GM06990 (cell line): ENCODE measurements around the gene ACVR1.

ENCODE experiments used
- DNase-seq: peaks from one replicate; pipeline ENCODE4 v3.0.0-alpha.2; 2011; ENCODE audit not compliant: insufficient read length; ENCODE audit errors: extremely low read depth
- H3K27me3 ChIP-seq: replicated peaks from 2 replicates; pipeline ENCODE4 v1.6.0; 2011; ENCODE audit warnings: low read length; ENCODE audit not compliant: control insufficient read depth, insufficient read depth
- H3K36me3 ChIP-seq: 2 replicates; pipeline ENCODE4 v1.5.1; 2011; ENCODE audit warnings: low read length; ENCODE audit not compliant: control insufficient read depth, insufficient read depth
- H3K4me3 ChIP-seq: replicated peaks from 2 replicates; pipeline ENCODE4 v1.5.1; 2011; ENCODE audit warnings: low read depth, mild to moderate bottlenecking, control low read depth, low read length
- TF ChIP-seq, protein P1 (sequence below): IDR thresholded peaks from 2 replicates; pipeline ENCODE4 v1.5.1; 2011; ENCODE audit warnings: low read length, control low read depth, mild to moderate bottlenecking, inconsistent platforms; ENCODE audit not compliant: insufficient read depth, poor library complexity, severe bottlenecking

The ACVR1 gene

DNA sequence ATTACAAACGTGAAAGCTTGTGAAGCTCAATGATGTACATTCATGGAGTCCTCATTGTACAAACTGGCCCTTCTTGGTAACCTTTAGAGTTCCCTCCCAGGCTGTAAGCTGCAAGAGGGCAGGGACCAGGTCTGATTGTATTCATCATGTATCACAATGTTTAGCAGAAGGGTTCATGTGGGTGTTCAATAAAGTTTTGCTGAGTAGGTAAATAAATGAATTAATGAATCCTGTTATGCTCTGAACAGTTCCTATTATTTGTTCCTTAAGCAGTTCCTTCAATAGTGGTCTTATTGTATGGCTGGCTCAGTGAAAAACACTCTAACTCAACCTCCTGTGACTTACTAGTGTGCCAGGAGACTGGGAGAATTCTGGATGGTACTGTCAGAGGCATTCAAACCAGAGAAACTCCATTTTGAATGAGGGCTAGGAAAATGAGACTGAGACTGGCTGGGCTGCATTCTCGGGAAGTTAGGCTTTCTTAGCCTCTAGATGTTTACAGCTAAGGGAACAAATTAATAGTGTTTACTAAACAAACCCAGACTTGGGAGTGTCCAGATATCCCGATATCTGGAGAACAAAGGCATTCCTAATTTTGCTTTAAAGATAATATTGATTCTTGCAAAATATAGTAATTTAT, 1.8 kb upstream of the ACVR1 start:
- no peak for DNase-seq
- H3K27me3 ChIP-seq: no peaks in the 10 kb centered on the region
- no peak overlapping the region for H3K4me3 ChIP-seq
- H3K36me3 ChIP-seq: no peaks in the 10 kb centered on the region
- TF ChIP-seq, protein P1, sequence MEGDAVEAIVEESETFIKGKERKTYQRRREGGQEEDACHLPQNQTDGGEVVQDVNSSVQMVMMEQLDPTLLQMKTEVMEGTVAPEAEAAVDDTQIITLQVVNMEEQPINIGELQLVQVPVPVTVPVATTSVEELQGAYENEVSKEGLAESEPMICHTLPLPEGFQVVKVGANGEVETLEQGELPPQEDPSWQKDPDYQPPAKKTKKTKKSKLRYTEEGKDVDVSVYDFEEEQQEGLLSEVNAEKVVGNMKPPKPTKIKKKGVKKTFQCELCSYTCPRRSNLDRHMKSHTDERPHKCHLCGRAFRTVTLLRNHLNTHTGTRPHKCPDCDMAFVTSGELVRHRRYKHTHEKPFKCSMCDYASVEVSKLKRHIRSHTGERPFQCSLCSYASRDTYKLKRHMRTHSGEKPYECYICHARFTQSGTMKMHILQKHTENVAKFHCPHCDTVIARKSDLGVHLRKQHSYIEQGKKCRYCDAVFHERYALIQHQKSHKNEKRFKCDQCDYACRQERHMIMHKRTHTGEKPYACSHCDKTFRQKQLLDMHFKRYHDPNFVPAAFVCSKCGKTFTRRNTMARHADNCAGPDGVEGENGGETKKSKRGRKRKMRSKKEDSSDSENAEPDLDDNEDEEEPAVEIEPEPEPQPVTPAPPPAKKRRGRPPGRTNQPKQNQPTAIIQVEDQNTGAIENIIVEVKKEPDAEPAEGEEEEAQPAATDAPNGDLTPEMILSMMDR: no peak

DNA sequence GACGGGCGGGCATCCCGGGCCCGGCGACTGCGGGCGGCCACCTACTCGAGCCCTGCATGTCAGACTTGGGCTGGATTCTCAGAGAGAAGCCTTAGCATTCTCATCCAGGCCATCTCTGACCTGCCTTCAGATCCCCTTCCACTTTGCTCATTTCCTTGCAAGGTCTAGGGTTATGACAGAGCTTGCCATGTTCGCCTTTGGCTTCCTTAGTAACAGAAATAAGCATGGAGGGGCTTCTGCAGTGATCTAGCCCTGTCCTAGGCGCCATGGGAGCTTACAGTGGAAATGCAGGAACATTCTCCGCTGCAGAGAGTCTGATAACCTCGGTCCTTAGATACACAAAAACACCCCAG, 632 bp upstream of the ACVR1 start:
- Histone ChIP-seq H3K36me3 (no peaks in the 10 kb centered on the region), H3K27me3 (no peaks in the 10 kb centered on the region), H3K4me3 (peak overlapping the region; percentile 69)
- TF ChIP-seq, protein P1: no peak
- DNase-seq: no peak

DNA sequence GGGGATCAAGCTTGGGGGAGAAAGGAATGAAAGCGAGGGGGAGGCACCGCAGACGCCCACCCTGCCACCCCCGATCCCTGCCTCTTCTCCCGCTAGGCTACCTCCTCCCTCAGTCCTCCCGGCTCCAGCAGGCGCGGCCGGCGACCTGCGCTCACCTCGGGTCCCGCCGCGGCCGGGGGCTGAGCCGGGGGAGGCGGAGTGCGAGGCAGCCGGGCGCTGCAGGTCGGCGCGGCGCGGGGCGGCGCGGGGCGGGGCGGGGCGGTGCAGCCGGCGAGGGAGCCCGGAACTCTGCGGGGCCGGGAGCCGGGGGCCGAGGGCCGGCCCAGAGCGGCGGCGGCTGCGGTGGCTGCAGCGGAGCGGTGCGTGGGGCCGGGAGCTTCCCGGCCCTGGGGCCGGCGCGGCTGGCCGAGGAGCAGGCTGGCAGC, 477 bp downstream of the ACVR1 start:
- Histone ChIP-seq H3K4me3 (peak overlapping the region; percentile 69), H3K27me3 (no peaks in the 10 kb centered on the region), H3K36me3 (no peaks in the 10 kb centered on the region)
- TF ChIP-seq, protein P1: no peak
- no peak for DNase-seq

DNA sequence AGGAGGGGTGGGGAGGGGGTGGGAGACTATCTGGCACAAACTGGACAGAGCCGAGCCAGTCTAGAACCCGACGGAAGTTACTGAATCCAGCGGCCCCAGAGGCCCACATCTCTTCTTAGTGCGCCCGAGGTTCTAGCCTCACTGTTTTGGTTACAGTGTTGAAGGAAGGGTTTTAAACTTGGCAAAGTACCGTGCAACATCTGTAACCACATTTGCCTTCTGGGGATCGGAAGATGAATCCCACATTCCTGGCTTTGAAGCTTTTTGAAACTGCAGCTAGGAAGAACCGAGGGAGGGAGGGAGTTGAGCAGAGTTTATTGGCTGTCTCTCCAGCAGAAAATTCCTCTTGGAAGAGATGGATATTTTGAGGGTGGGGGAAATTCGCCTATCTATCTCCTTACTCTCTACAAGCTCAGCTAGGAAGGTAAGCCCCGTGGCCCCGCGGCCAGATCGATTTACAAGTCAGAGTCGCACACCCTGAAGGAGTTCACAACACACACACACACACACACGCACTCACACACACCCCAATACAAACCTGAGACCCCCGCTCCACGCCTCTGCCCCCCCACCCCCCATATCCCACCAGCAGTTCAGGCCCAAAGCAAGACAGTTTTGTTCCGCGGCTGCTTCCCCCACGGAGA, 1.0 kb downstream of the ACVR1 start:
- no peak for DNase-seq
- H3K4me3 ChIP-seq: peak overlapping the region; percentile 64
- TF ChIP-seq, protein P1: no peak

DNA sequence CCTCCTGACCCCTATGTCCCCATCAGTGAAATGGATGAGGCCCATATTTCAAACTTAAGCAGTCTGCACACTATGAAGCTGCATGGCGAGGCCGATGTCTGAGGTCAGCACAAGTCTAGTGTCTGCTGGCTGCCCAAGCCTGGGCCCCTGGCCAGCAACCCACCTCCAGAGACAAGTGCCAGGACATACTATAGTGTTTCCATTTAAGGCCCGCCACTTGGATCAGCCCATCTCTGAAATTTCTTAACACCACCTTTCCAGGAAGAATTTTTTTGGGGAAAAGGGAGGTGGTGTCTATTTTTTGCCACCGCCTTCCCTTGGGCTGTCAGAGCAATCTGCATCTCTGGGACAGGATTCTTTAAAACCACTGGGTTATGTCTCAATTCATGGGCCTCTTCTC, 1.8 kb downstream of the ACVR1 start:
- DNase-seq: no peak
- H3K4me3 ChIP-seq: no peak overlapping the region
- no peaks in the 10 kb centered on the region for H3K36me3 ChIP-seq
- H3K27me3 ChIP-seq: no peaks in the 10 kb centered on the region; the same call in 1 of the 2 replicates
- TF ChIP-seq, protein P1: no peak

More for the DNA sequence above, 1.0 kb downstream of the ACVR1 start:
- Histone ChIP-seq H3K27me3 (no peaks in the 10 kb centered on the region), H3K36me3 (no peaks in the 10 kb centered on the region)

DNA sequence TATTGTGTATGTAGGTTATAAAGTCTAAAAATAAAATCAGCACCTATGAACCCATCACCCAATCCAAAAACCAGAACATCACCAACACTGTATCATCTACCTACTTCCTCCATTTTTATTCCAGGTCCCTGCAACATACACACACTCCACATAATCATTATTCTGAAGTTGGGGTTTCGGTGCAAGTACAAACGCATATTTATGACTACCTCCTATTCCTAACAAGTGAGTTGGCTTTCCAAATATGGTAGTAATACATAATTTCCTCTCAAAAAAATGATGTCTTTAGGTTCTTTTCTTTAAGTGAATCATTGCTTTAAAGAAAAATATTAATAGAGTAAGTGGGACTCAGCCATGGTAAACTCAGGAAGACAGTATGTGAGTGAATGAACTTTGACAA, 3.3 kb downstream of the ACVR1 start:
- DNase-seq: no peak
- TF ChIP-seq, protein P1: no peak
- Histone ChIP-seq H3K27me3 (no peaks in the 10 kb centered on the region; the same call in 1 of the 2 replicates), H3K36me3 (no peaks in the 10 kb centered on the region), H3K4me3 (no peak overlapping the region)
